Ascending aorta (tissue), 2 donors: Measurements from ENCODE around the gene BARX2. TPM values are rescaled to one million over a fixed set of nuclear protein-coding genes. Genes with fewer than 3 reads are reported as not detected.

ENCODE experiments used
- DNase-seq, 2 donors: peaks; one replicate each; pipeline ENCODE4 v3.0.0-alpha.2; 2019; ENCODE audit warnings: low spot score in 2 of 2
- H3K27ac ChIP-seq, 2 donors: fragments of 200-600 bp; sonication (generic); one replicate each; pipeline ENCODE4 v1.5.1; 2016 to 2017; ENCODE audit warnings: mild to moderate bottlenecking in 1 of 2
- H3K27me3 ChIP-seq: fragments of 200-600 bp; sonication (generic); one replicate; pipeline ENCODE4 v1.5.1; 2017
- H3K36me3 ChIP-seq, 2 donors: fragments of 200-600 bp; sonication (generic); one replicate each; pipeline ENCODE4 v1.5.1; 2016
- H3K4me1 ChIP-seq, 2 donors: fragments of 200-600 bp; sonication (generic); one replicate each; pipeline ENCODE4 v1.5.1; 2016 to 2017; ENCODE audit warnings: mild to moderate bottlenecking in 1 of 2
- H3K4me3 ChIP-seq, 2 donors: fragments of 200-600 bp; sonication (generic); one replicate each; pipeline ENCODE4 v1.5.1; 2016 to 2017; ENCODE audit warnings: mild to moderate bottlenecking in 1 of 2
- H3K9me3 ChIP-seq, 2 donors: fragments of 200-600 bp; sonication (generic); one replicate each; pipeline ENCODE4 v1.5.1; 2016
- CTCF ChIP-seq, 3 experiments: fragments of 200-600 bp in 2 of 3; fragments of 450-650 bp in 1 of 3; sonication (generic) in 2 of 3; IDR thresholded peaks; one replicate each; pipeline ENCODE4 v1.5.1; 2016 to 2019; ENCODE audit warnings: antibody characterized with exemption in 3 of 3, mild to moderate bottlenecking in 1 of 3, moderate library complexity in 1 of 3
- intact Hi-C: fragments of 100-400 bp; cut with DNase I; formaldehyde crosslinking; loops from one replicate; pipeline ENCODE4 v1.15.1; 2023
- total RNA-seq: library from RNA; depleted of rRNA; stranded (reverse); fragments of >200 nt; gene quantifications from one replicate; pipeline ENCODE4 v1.1.0, GENCODE V29; 2016

BARX2 gene
- total RNA-seq, 1 donor from 2014 or later = not detected

GRCh38 chr11:129376658-129377341, 1.2 kb downstream of the BARX2 start:
- no peak overlapping the region for H3K27ac ChIP-seq
- H3K4me3 ChIP-seq = no peak overlapping the region
- H3K9me3 ChIP-seq = no peaks in the 10 kb centered on the region
- H3K36me3 ChIP-seq = no peaks in the 10 kb centered on the region
- peaks cover 24% of the 10 kb centered on the region for H3K27me3 ChIP-seq
- TF ChIP-seq CTCF (IDR thresholded peaks at IDR 0.05) = no peak
- DNase-seq = no peak
- H3K4me1 ChIP-seq = peaks cover 3 to 18% of the 10 kb centered on the region in 2 donors
- intact Hi-C loops = no loop called here

GRCh38 chr11:129377739-129378138, 2.1 kb downstream of the BARX2 start:
- no peaks in the 10 kb centered on the region for H3K36me3 ChIP-seq
- no peaks in the 10 kb centered on the region for H3K9me3 ChIP-seq
- peaks cover 3 to 18% of the 10 kb centered on the region in 2 donors for H3K4me1 ChIP-seq
- intact Hi-C loops = no loop called here
- H3K4me3 ChIP-seq = no peak overlapping the region
- H3K27ac ChIP-seq = no peak overlapping the region
- no peak for DNase-seq
- no peak for TF ChIP-seq CTCF (IDR thresholded peaks at IDR 0.05)
- H3K27me3 ChIP-seq = peaks cover 24% of the 10 kb centered on the region

GRCh38 chr11:129380413-129380812, 4.8 kb downstream of the BARX2 start:
- peaks cover 4% of the 10 kb centered on the region for H3K27me3 ChIP-seq
- intact Hi-C loops = no loop called here
- H3K4me3 ChIP-seq = no peak overlapping the region

GRCh38 chr11:129382583-129382982, 6.9 kb downstream of the BARX2 start:
- Histone ChIP-seq H3K4me1 (no peaks in the 10 kb centered on the region), H3K27me3 (no peaks in the 10 kb centered on the region), H3K9me3 (no peaks in the 10 kb centered on the region), H3K27ac (no peak overlapping the region), H3K4me3 (no peak overlapping the region), H3K36me3 (no peaks in the 10 kb centered on the region)
- no peak for TF ChIP-seq CTCF (IDR thresholded peaks at IDR 0.05)
- no peak for DNase-seq
- intact Hi-C loops = no loop called here

More at GRCh38 chr11:129380413-129380812, 4.8 kb downstream of the BARX2 start:
- H3K9me3 ChIP-seq = no peaks in the 10 kb centered on the region
- no peaks in the 10 kb centered on the region for H3K36me3 ChIP-seq
- peaks cover 2% of the 10 kb centered on the region in 2 donors for H3K4me1 ChIP-seq
- no peak for DNase-seq
- H3K27ac ChIP-seq = no peak overlapping the region
- TF ChIP-seq CTCF (IDR thresholded peaks at IDR 0.05) = no peak

GRCh38 chr11:129383060-129383459, 7.4 kb downstream of the BARX2 start:
- no peak overlapping the region for H3K27ac ChIP-seq
- DNase-seq = no peak
- no peak for TF ChIP-seq CTCF (IDR thresholded peaks at IDR 0.05)
- no peaks in the 10 kb centered on the region for H3K27me3 ChIP-seq
- intact Hi-C loops = no loop called here
- H3K9me3 ChIP-seq = no peaks in the 10 kb centered on the region
- H3K4me3 ChIP-seq = no peak overlapping the region
- no peaks in the 10 kb centered on the region for H3K36me3 ChIP-seq
- no peaks in the 10 kb centered on the region for H3K4me1 ChIP-seq
